HepG2 (cell line): ENCODE results near the gene ROPN1B.

Experiments
- DR1 ChIP-seq: sonication (generic); formaldehyde crosslinking; IDR thresholded peaks from 2 replicates; pipeline ENCODE4 v1.8.0; 2021; ENCODE audit warnings: mild to moderate bottlenecking, missing genetic modification reagents, inconsistent platforms
- TF ChIP-seq, protein P1 (sequence below), 2 experiments: IDR thresholded peaks; 2 replicates each; pipeline ENCODE4 v1.6.1; 2011 to 2012; ENCODE audit warnings: low read length in 2 of 2, borderline replicate concordance in 1 of 2, low read depth in 1 of 2, mild to moderate bottlenecking in 1 of 2, moderate library complexity in 1 of 2

GRCh38 chr3:126021702-126022101 is 52.7 kb downstream of the ROPN1B start:
- TF ChIP-seq, protein P1, sequence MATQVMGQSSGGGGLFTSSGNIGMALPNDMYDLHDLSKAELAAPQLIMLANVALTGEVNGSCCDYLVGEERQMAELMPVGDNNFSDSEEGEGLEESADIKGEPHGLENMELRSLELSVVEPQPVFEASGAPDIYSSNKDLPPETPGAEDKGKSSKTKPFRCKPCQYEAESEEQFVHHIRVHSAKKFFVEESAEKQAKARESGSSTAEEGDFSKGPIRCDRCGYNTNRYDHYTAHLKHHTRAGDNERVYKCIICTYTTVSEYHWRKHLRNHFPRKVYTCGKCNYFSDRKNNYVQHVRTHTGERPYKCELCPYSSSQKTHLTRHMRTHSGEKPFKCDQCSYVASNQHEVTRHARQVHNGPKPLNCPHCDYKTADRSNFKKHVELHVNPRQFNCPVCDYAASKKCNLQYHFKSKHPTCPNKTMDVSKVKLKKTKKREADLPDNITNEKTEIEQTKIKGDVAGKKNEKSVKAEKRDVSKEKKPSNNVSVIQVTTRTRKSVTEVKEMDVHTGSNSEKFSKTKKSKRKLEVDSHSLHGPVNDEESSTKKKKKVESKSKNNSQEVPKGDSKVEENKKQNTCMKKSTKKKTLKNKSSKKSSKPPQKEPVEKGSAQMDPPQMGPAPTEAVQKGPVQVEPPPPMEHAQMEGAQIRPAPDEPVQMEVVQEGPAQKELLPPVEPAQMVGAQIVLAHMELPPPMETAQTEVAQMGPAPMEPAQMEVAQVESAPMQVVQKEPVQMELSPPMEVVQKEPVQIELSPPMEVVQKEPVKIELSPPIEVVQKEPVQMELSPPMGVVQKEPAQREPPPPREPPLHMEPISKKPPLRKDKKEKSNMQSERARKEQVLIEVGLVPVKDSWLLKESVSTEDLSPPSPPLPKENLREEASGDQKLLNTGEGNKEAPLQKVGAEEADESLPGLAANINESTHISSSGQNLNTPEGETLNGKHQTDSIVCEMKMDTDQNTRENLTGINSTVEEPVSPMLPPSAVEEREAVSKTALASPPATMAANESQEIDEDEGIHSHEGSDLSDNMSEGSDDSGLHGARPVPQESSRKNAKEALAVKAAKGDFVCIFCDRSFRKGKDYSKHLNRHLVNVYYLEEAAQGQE (IDR thresholded peaks at IDR 0.05; ENCODE audit: borderline replicate concordance in 1 of 2, low read depth in 1 of 2, low read length in 2 of 2), result no peak
- no peak for TF ChIP-seq DR1 (CRISPR knock-in tag)
